Transverse colon (tissue), 4 donors: ENCODE data around the gene CASTOR1. TPM values are rescaled to one million over a fixed set of nuclear protein-coding genes. Genes with fewer than 3 reads are reported as not detected.

Source experiments
- DNase-seq: peaks from one replicate; pipeline ENCODE4 v3.0.0-alpha.2; 2019
- H3K27ac ChIP-seq, 4 donors: fragments of 200-600 bp; sonication (generic); 2 replicates each; pipeline ENCODE4 v1.5.1; 2016 to 2018; ENCODE audit warnings: inconsistent platforms in 4 of 4
- H3K27me3 ChIP-seq: fragments of 200-600 bp; sonication (generic); 2 replicates; pipeline ENCODE4 v1.5.1; 2017; ENCODE audit warnings: inconsistent platforms
- H3K36me3 ChIP-seq, 4 donors: fragments of 200-600 bp; sonication (generic); 2 replicates each; pipeline ENCODE4 v1.5.1; 2017 to 2019; ENCODE audit warnings: inconsistent platforms in 4 of 4
- H3K4me1 ChIP-seq, 4 donors: fragments of 200-600 bp; sonication (generic); 2 replicates each; pipeline ENCODE4 v1.5.1; 2017 to 2020; ENCODE audit warnings: inconsistent platforms in 4 of 4
- H3K4me3 ChIP-seq, 4 donors: fragments of 200-600 bp; sonication (generic); 1 replicate in 1 of 4; 2 replicates in 3 of 4; pipeline versions ENCODE4 v1.5.1 to v1.6.1; 2017 to 2019; ENCODE audit warnings: inconsistent platforms in 4 of 4
- H3K9me3 ChIP-seq, 2 donors: fragments of 200-600 bp; sonication (generic); 2 replicates each; pipeline ENCODE4 v1.5.1; 2017 to 2019; ENCODE audit warnings: inconsistent platforms in 2 of 2
- EP300 ChIP-seq: sonication (generic); formaldehyde crosslinking; IDR thresholded peaks from one replicate; pipeline ENCODE4 v1.6.1; 2017; ENCODE audit warnings: antibody characterized with exemption, low read depth
- POLR2A ChIP-seq: fragments of 450-650 bp; IDR thresholded peaks from one replicate; pipeline ENCODE4 v1.6.1; 2016; ENCODE audit warnings: antibody characterized with exemption, mild to moderate bottlenecking, moderate library complexity
- POLR2AphosphoS5 ChIP-seq, 3 donors: sonication (generic); formaldehyde crosslinking; IDR thresholded peaks; one replicate each; pipeline ENCODE4 v1.6.1; 2016; ENCODE audit warnings: antibody characterized with exemption in 3 of 3
- WGBS, 2 donors: methylation state at CpG; one replicate each; pipeline ENCODE4 v1.1.5; 2018; ENCODE audit warnings: low coverage in 1 of 2; 5-methylcytosine and 5-hydroxymethylcytosine counted together
- in situ Hi-C, 4 donors: fragments of 200-750 bp; cut with MboI; loops; one replicate each; pipeline versions ENCODE4 v1.15.0 to v1.15.1; 2017; ENCODE audit warnings: low sequenced_read_pairs in 3 of 4, low pct_ligation_motif_present in 1 of 4, low pct_unique_long_range_greater_than_20kb in 1 of 4
- intact Hi-C: fragments of 100-400 bp; cut with DNase I; formaldehyde crosslinking; loops from one replicate; pipeline ENCODE4 v1.15.1; 2023; ENCODE audit warnings: low total_unique reads
- total RNA-seq, 4 donors: library from RNA; depleted of rRNA; stranded (reverse); fragments of >200 nt; gene quantifications; one replicate each; pipeline ENCODE4 v1.1.0, GENCODE V29; 2016
- TF ChIP-seq, protein P1 (sequence below), 5 experiments: fragments of 200-600 bp in 3 of 5; fragments of 450-650 bp in 2 of 5; sonication (generic) in 3 of 5; IDR thresholded peaks; 1 replicate in 2 of 5; 2 replicates in 3 of 5; pipeline ENCODE4 v1.5.1; 2016 to 2017; ENCODE audit warnings: antibody characterized with exemption in 5 of 5, inconsistent platforms in 3 of 5, mild to moderate bottlenecking in 2 of 5, moderate library complexity in 1 of 5

The CASTOR1 gene
- total RNA-seq, 4 donors from 2014 or later: 5.6 to 6.8 TPM; not detected in 2

GRCh38 chr22:30335236-30335635 is 45.9 kb upstream of the CASTOR1 start:
- WGBS, 2 donors: 91% methylated on average over 1 of the region's 1 CpG; no CpG with 5 or more reads in 1 of the 2 donors
- no peak for TF ChIP-seq EP300
- TF ChIP-seq POLR2A: no peak
- TF ChIP-seq, protein P1, sequence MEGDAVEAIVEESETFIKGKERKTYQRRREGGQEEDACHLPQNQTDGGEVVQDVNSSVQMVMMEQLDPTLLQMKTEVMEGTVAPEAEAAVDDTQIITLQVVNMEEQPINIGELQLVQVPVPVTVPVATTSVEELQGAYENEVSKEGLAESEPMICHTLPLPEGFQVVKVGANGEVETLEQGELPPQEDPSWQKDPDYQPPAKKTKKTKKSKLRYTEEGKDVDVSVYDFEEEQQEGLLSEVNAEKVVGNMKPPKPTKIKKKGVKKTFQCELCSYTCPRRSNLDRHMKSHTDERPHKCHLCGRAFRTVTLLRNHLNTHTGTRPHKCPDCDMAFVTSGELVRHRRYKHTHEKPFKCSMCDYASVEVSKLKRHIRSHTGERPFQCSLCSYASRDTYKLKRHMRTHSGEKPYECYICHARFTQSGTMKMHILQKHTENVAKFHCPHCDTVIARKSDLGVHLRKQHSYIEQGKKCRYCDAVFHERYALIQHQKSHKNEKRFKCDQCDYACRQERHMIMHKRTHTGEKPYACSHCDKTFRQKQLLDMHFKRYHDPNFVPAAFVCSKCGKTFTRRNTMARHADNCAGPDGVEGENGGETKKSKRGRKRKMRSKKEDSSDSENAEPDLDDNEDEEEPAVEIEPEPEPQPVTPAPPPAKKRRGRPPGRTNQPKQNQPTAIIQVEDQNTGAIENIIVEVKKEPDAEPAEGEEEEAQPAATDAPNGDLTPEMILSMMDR (IDR thresholded peaks at IDR 0.05): no peak
- no peak for TF ChIP-seq POLR2AphosphoS5 (IDR thresholded peaks at IDR 0.05)
- Histone ChIP-seq H3K9me3 (no peaks in the 10 kb centered on the region), H3K27me3 (no peaks in the 10 kb centered on the region), H3K27ac (no peak overlapping the region), H3K36me3 (peaks cover 0 to 70% (median 32%) of the 10 kb centered on the region in 4 donors), H3K4me1 (peaks cover 4 to 17% (median 15%) of the 10 kb centered on the region in 4 donors), H3K4me3 (no peak overlapping the region)
- DNase-seq: no peak
- intact Hi-C loops: no loop called here
- in situ Hi-C loops: no loop called here

DNA sequence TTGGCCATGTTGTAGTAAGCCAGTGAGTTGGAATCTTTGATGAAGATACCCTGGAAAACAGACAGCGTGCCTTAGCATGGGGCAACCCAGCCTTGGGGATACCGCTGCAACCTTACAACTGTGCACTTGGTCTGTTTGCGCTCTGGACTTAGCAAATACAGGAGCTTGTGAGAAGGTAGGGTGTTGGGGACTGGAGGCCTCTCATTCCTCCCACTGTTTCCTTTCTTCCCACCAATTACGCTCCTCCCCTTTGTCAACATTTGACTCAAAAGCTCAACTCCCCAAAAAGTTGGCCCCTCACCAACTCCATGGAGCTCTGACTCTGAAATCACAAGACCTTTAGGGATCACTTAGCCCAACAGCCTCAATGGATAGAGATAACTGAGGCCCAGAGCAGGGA is 45.3 kb upstream of the CASTOR1 start:
- no peak for DNase-seq
- WGBS, 2 donors: 86 to 94% methylated on average over 2 to 4 of the region's 4 CpGs
- intact Hi-C loops: no loop called here
- Histone ChIP-seq H3K4me3 (no peak overlapping the region), H3K27ac (peak overlapping the region in 1 of 4 donors; percentile 67), H3K4me1 (peaks cover 4 to 17% (median 15%) of the 10 kb centered on the region in 4 donors), H3K36me3 (peaks cover 0 to 65% (median 29%) of the 10 kb centered on the region in 4 donors), H3K9me3 (no peaks in the 10 kb centered on the region), H3K27me3 (no peaks in the 10 kb centered on the region)
- no peak for TF ChIP-seq EP300
- TF ChIP-seq, protein P1 (IDR thresholded peaks at IDR 0.05): no peak
- in situ Hi-C loops: no loop called here

GRCh38 chr22:30333707-30334087 is 44.4 kb upstream of the CASTOR1 start:
- intact Hi-C loops: no loop called here
- no peak for DNase-seq
- Histone ChIP-seq H3K4me3 (no peak overlapping the region), H3K27ac (peak overlapping the region; percentile 56 to 73 (median 64)), H3K9me3 (no peaks in the 10 kb centered on the region), H3K4me1 (peaks cover 4 to 17% (median 15%) of the 10 kb centered on the region in 4 donors), H3K36me3 (peaks cover 0 to 55% (median 24%) of the 10 kb centered on the region in 4 donors), H3K27me3 (no peaks in the 10 kb centered on the region)
- in situ Hi-C loops: no loop called here
- TF ChIP-seq, protein P1 (IDR thresholded peaks at IDR 0.05): no peak
- TF ChIP-seq POLR2A (no peak), POLR2AphosphoS5 (IDR thresholded peaks at IDR 0.05) (no peak), EP300 (no peak)
- WGBS, 2 donors: 70% methylated on average over 3 of the region's 3 CpGs; no CpG with 5 or more reads in 1 of the 2 donors

DNA sequence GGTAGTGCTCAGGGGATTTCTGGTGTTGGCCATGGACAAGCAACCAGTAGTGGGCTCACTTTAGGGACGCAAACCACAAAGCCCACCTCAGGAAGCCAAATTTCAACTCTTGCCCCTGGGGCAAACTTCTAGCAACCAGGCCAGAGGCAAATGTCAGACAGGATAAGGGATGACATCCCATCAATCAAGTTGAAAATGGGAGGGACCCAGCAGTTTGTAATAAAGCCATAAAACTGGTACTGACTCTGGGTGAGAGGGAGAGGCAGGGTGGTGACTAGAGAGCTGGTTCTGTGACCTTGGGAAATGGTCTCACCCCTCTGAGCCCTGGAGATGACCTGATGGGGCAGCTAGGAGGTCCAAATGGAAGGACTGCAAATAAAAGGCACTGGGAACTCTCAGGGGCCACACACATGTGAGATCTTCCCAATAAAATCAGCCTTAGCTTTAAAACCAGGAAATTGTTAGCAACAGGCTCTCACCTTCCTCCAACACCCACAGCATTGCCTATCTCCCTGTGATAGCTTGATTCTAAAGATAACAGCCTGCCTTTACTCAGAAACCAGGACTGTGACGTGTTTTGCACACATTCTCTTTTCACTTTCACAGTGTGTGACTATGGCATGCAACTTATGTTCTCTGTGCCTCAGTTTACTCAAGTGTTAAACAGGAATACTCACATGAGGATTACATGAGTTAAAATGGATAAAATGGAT is 43.8 kb upstream of the CASTOR1 start:
- intact Hi-C loops: no loop called here
- WGBS, 2 donors: 79 to 82% methylated on average over 2 of the region's 2 CpGs
- H3K4me3 ChIP-seq: no peak overlapping the region
- DNase-seq: no peak
- peaks cover 0 to 50% (median 21%) of the 10 kb centered on the region in 4 donors for H3K36me3 ChIP-seq
- H3K4me1 ChIP-seq: peaks cover 4 to 19% (median 17%) of the 10 kb centered on the region in 4 donors
- H3K27ac ChIP-seq: peak overlapping the region; percentile 56 to 73 (median 64)
- no peaks in the 10 kb centered on the region for H3K27me3 ChIP-seq
- H3K9me3 ChIP-seq: no peaks in the 10 kb centered on the region
- in situ Hi-C loops: no loop called here
- TF ChIP-seq EP300 (no peak), POLR2AphosphoS5 (IDR thresholded peaks at IDR 0.05) (no peak), POLR2A (no peak)
- TF ChIP-seq, protein P1 (IDR thresholded peaks at IDR 0.05): no peak
